ENCODE results near the gene UBASH3B.
"Not testable (repeated sequence)": the region's sequence is repeated elsewhere in the genome, so short reads cannot be mapped to it uniquely, and the experiment has no call there.

UBASH3B gene

GRCh38 chr11:122813176-122813893 is 157.8 kb downstream of the UBASH3B start:
- DNase-seq (ENCODE audit: low read depth): no peak

GRCh38 chr11:122813894-122814270 is 158.4 kb downstream of the UBASH3B start:
- DNase-seq (ENCODE audit: low read depth): no peak

DNA sequence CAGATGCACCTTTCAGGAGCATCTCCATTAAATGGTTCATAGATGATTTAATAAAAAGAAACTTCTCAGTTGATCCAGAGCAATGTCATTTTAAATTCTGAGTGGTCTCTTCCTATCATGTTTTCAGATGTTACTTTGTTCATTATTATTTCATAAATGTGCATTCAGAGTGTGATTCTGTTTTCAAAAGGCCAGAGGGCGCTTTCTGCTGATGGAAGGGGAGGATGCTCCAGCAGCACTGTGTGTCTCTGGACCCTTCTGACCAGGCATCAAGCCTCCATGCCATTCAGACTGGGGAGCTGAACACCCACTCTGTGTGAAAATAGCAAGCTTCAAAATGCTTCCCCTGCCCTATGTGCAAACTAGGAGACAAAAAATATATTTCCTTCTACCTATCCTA is 158.9 kb downstream of the UBASH3B start:
- DNase-seq (ENCODE audit: low read depth): no peak

GRCh38 chr11:122815900-122816299 is 160.4 kb downstream of the UBASH3B start:
- no peak for DNase-seq (ENCODE audit: low read depth)

DNA sequence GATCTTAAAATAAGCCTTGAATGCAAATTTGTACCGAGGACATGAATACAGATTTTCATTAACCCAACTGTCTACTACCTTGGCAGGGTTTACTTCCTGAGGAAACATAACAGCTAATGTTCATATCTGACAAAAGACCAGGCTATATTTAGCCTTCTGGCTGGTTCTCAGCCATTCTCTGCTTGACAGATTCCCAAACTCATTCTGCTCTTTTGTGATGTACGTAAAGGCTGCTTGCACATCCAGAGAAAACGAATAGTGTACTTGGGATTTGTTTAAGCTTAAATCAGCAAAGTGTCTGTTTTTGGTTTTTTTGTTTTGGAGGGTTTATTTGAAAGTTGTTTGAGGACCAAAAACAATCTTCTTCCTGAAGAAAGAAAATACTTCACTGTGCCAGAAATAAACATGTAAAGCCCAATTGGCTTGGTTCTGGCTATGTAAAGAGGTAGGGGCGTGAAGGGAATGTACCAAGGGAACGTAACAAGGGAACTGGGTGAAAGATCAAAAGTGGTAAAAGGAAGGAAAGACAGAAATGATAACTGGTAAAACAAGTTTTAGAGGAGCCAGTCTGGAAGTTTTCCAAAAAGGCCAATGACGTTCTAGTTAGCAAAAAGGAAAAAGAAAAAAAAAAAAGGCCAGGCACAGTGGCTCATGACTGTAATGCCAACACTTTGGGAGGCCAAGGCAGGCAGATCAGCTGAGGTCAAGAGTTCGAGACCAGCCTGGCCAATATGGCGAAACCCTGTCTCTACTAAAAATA is 161.4 kb downstream of the UBASH3B start:
- no peak for DNase-seq (ENCODE audit: low read depth)

GRCh38 chr11:122820158-122820557 is 164.6 kb downstream of the UBASH3B start:
- DNase-seq (ENCODE audit: low read depth): no peak

- no peak for DNase-seq (ENCODE audit: low read depth)
These were observed 165.6 kb downstream of the UBASH3B start for GRCh38 chr11:122821169-122821568.

GRCh38 chr11:122822241-122822640 is 166.7 kb downstream of the UBASH3B start:
- DNase-seq (ENCODE audit: low read depth): no peak

DNA sequence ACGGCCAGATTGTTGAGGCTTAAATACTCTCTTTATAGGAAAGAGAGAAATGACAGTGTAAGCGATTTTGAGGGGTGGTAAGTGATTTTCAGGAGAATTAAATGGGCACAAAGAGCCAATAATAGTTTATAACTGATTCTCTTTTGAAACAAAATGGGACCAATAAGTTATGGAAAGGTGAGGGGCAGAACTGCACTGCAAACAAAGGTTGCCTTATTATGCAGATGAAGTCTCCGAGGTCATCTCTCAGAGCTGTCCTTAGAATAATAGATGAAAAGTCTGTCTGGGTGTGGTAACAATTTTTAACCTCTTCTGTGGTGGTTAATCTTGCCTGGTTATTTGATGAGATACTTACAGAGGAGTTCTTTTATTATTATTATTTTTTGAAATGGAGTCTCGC is 168.0 kb downstream of the UBASH3B start:
- DNase-seq (ENCODE audit: low read depth): no peak

- DNase-seq (ENCODE audit: low read depth): not testable (repeated sequence)
These were observed 173.8 kb downstream of the UBASH3B start for GRCh38 chr11:122829371-122829770.

GRCh38 chr11:122832297-122832696 is 176.8 kb downstream of the UBASH3B start:
- DNase-seq (ENCODE audit: low read depth): not testable (repeated sequence)

DNA sequence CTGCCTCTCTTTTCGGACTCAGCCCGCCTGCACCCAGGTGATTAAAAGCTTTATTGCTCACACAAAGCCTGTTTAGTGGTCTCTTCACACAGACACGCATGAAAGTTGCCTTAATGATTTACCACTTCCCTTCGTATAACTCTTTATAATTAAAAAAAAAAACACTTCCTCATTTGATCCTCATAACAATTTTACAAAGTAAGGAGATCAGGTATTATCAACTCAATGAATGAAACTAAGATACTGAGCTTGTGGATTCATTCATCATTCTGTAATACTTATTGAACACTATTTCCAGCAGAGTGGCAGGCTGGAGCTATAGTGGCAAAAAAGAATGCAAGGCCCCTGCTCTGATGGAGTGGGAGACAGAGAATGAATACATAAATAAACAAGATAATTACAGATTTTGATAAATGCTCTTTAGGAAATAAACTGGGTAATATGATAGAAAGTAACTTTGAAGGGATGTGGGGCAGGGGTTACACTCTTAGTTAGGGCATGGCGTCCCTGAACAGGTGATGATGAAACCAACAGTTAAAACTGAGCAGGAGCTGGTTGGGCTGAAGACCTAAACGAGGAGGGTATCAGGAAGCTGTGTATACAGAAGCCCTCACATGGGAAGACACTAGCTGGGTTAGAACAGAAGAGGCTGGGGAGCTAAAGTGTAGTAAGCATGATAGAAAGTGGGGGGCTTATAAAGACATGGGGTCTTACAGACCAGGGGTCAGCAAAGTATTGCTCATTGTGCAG is 177.4 kb downstream of the UBASH3B start:
- DNase-seq (ENCODE audit: low read depth): no peak

GRCh38 chr11:122833846-122834464 is 178.4 kb downstream of the UBASH3B start:
- DNase-seq (ENCODE audit: low read depth): no peak

- DNase-seq (ENCODE audit: low read depth): no peak
These were observed 181.4 kb downstream of the UBASH3B start for GRCh38 chr11:122836916-122837315.

DNA sequence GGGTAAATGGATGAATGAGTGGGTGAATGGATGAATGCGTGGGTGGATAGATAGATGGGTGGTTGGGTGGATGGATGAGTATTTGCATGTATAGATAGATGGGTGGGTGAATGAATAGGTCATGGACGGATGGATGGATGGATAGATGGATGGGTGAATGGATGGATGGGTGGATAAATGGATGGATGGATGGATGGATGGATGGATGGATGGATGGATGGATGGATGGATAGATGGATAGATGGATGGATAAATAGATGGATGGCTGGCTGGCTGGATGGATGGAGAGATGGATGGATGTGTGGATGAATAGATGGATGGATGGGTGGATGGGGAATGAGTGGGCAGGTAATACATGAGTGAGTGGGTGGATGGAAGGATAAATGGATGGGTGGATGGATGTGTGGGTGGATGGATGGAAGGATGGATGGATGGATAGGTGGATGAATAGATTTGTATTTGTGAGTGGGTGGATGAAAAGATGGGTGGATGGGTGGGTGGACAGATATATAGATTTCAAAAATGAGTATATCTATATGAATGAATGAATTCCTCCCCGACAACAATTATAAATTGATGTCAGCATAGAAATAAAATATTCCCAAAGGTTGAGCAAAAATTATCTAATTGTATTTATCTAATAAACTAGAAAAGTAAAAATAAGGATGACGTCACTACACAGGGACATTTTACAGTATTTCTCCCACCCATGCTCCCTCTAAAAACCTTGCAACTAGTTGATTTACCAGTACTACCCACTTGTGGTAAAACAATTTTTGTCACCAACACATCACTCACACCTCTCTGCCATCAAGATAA is 182.2 kb downstream of the UBASH3B start:
- DNase-seq (ENCODE audit: low read depth): no peak

DNA sequence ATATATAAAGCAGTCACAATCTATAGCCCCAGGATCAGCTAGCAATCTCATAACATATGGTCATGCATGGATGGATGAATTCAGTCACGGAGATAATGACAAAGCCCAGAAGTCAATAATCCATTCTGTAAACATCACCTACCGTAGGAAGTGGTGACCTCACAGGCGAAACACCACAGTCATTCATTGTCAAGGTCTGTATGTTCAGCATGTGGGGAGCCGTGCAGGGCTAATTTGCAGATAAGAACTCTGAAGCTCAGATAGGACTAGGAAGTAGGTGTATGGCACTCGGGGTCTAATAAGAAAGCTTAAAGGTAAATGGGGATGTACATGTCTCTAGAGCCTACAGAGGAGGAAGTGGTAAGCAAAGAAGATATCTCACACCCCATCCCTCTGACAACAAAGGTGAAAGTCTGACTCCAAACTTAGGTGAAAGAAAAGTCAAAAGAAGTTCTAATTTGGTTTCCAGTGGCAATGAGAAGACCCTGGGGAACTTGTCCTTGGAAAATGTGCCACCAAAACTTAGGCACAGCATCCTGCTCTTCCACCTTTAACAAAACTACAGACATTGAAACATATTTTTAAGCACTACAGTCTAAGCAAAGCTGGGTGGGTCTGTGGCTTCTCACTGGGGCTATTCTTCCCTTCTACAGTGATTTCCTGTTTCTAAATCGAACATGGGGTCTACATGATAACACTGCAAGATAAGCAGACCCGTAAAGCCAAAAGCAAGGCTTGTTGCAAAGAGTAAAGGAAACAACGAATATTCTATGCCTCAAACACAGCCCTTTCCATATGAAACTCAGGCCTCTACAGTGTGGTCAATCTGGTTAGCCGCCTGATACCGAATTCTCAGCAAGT is 188.0 kb downstream of the UBASH3B start:
- no peak for DNase-seq (ENCODE audit: low read depth)

- no peak for DNase-seq (ENCODE audit: low read depth)
These were observed 191.9 kb downstream of the UBASH3B start for GRCh38 chr11:122847466-122847865.

DNA sequence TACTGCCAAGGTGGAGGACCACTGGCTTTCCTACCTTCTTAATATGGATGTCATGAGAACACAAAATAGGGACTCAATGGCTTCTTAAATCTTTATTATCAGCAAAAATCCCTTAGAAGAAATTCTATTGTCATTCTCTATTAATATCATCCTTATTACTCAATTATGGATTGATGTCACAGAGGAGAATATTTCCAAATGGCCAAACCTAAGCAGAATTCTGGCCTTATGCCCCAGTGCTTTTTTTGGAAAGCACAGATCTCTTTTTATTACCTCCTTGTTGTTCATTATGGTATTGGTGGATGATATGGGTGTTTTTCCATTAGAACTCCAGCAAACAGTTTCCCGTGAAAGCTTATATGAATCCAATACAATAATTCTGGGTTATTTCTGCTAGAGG is 192.7 kb downstream of the UBASH3B start:
- DNase-seq (ENCODE audit: low read depth): no peak

- DNase-seq (ENCODE audit: low read depth): no peak
These were observed 194.6 kb downstream of the UBASH3B start for GRCh38 chr11:122850076-122850631.

DNA sequence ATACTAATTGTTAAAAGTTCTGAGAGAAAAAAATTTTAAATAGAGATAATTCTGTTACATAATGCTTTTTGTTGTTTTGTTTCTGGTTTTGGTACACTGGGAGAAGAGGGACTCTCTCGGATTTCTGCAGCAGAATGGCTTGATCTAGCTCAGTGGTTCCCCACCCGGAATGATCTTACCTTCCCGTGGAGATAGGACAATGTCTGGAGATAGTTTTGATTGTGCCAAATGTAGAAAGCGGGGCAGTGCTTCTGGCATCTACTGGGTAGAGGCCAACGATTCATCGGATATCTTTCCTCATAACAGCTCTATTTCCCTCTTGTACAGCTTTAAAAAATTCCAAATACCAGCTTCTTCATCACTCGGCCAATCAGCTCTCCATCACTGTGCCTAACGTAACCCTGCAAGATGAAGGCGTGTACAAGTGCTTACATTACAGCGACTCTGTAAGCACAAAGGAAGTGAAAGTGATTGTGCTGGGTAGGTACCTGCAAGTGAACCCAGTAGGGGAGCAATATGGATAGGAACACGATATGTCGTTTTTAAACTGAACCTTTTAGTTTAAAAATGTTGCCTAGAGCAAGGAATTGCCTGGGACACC is 195.9 kb downstream of the UBASH3B start:
- DNase-seq (ENCODE audit: low read depth): no peak

Measured in T follicular helper cell (primary cell).